GM10266 (cell line): ENCODE measurements around the gene CLMP.
"Not testable (repeated sequence)": the region's sequence is repeated elsewhere in the genome, so short reads cannot be mapped to it uniquely, and the experiment has no call there.

Experiments used
- DNase-seq: peaks from one replicate; pipeline ENCODE4 v3.0.0; 2012; ENCODE audit errors: extremely low spot score
- TF ChIP-seq, protein P1 (sequence below): IDR thresholded peaks from 2 replicates; pipeline ENCODE4 v1.5.1; 2012; ENCODE audit warnings: mild to moderate bottlenecking, low read depth; ENCODE audit not compliant: control insufficient read depth, insufficient read depth; ENCODE audit errors: missing control alignments

The CLMP gene

DNA sequence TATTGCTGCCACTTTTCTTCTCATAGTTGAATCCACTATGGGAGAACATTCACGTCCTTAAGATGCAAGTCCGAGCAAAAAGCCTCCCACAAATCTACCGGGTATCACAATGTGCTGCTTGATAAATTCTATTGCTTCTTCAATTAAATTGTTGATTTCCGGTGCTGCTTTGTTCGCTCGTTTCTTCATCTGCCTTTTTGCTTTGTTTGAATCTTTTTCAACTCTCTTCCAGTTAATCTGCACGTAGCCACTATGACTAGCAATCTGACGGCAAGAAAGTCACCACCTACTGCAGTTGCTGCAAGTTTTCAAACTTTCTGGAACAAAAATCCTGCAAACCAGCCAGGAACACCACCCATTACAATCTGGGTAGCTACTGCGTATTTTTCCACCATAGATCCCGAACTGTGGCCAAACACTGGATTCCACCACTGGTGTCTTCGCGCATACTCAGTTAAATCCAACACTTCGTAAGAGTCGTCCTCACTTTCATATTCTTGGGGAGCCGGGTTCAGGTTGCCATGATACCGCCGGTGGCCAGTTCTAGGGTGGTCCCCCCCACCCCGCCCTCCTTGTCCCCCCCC, 59.1 kb downstream of the CLMP start:
- DNase-seq = no peak
- TF ChIP-seq, protein P1, sequence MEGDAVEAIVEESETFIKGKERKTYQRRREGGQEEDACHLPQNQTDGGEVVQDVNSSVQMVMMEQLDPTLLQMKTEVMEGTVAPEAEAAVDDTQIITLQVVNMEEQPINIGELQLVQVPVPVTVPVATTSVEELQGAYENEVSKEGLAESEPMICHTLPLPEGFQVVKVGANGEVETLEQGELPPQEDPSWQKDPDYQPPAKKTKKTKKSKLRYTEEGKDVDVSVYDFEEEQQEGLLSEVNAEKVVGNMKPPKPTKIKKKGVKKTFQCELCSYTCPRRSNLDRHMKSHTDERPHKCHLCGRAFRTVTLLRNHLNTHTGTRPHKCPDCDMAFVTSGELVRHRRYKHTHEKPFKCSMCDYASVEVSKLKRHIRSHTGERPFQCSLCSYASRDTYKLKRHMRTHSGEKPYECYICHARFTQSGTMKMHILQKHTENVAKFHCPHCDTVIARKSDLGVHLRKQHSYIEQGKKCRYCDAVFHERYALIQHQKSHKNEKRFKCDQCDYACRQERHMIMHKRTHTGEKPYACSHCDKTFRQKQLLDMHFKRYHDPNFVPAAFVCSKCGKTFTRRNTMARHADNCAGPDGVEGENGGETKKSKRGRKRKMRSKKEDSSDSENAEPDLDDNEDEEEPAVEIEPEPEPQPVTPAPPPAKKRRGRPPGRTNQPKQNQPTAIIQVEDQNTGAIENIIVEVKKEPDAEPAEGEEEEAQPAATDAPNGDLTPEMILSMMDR = no peak

DNA sequence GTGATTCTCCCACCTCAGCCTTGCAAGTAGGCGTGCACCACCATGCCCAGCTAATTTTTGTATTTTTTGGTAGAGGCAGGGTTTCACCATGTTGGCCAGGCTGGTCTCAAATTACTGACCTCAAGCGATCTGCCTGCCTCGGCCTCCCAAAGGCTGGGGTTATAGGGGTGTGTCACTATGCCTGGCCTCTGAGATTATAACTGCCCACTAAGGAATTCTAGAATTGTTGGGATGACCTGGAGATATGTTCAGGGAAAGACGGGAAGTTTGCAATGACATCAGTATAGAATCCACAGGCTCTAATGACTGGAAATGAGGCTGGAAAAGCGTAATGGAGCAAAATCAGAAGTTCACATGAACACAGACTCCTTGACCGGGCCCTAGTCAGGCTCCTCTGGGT, 62.2 kb downstream of the CLMP start:
- TF ChIP-seq, protein P1 = no peak
- DNase-seq = no peak

DNA sequence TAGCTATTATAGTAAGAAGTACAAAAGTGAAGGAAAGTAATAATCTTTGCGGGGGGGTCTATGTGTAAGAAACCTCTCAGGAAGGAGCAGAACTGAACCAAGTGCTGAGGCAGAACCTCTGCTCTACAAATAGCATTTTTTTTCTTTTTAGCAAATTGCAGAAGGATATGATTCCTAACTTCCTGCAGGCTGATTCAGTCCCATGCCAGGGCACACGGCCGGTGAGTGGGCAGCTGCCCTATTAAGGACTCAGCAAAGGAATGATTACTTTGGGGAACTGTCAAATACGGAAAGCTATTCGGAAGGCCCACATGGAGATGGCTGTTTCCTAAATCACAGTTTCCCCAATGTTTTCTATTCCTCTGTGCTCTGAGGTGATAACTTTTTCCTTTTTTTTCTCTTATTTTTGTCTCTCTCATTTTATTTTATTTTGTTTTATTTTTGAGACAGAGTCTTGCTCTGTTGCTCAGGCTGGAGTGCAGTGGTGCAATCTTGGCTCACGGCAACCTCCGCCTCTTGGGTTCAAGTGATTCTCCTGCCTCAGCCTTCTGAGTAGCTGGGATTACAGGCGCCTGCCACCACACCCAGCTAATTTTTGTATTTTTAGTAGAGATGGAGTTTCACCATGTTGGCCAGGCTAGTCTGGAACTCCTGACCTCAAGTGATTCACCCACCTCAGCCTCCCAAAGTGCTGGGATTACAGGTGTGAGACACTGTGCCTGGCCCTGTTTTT, 62.8 kb downstream of the CLMP start:
- not testable (repeated sequence) for DNase-seq

DNA sequence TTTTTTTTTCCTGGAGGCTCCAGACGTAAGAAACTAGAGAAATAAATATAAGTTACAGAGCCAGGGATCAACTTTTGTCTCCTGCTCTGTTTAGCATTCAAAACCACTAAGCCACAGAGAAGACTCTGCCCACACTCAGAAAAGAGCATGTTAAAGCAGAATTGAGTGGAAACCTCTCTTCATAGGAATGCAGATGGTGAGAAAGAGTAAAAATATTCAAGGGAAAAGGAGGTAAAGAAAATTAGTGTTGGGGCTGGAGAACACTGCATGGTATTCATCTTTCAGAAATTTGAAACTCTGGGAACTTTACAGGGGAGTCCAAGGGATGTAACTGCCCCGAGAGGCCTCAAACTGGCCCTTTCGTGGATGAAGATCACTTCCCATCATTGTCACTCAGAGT, 65.1 kb downstream of the CLMP start:
- no peak for DNase-seq
- TF ChIP-seq, protein P1 = no peak

DNA sequence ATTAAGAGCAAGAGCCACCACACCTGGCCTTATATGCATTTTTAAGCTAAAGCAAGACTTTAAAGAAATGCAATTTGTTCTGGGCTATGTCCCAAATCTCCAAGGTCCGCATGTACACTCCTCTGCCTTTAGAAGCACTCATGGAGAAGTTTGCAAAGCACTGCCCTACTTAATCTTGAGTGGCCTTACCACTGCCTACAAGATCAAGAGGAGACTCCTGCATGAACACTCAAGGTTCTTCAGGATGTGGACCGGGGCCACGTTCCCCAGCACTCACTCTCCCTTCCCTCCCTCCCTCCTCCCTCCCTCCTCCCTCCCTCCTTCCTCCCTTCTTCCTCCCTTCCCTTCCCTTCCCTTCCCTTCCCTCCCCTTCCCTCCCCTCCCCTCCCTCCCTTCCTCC, 69.9 kb downstream of the CLMP start:
- TF ChIP-seq, protein P1 = no peak

DNA sequence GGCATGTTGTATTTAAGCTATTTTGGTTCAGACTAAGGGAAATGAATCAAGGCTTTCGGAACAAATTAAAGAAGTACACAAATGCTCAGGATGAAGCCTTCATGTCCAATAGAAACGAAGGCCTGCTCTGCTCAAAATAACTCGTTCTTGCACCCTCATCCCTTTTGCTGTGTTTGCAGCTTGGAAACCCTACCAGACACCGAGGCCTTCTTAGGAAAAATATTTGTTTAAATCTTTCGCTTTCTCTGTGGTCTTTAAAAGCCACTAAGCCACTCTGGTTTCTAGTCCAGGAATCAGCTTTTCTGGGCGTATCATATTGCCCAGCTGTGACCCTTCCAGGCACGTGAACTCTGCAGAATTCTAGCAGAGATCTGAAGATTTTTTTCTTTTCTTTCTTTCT, 72.2 kb downstream of the CLMP start:
- no peak for DNase-seq
- TF ChIP-seq, protein P1 = no peak

More for the DNA sequence above, 69.9 kb downstream of the CLMP start:
- DNase-seq = no peak

DNA sequence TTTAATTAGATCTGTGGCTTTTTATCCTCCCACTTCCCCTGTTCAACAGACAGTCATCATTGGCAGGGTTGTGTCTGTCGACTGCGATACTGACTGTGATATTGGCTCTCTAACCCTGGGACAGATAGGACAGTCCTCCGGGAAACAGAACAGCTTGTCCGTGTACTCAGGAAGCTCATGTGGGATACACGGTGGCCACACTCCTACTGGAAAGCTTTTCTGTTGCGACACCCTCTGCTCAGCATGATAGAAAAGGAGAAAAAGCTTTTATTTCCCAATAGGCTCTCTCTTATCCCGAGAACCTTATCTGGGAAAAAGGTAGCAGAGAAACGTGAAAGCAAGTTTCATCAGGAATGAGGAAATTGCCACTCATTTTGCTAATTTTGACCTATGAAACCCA, 72.7 kb downstream of the CLMP start:
- DNase-seq = no peak
- TF ChIP-seq, protein P1 = no peak
